ENCODE measurements around the gene MUC5AC. TPM values are rescaled to one million over a fixed set of nuclear protein-coding genes. Genes with fewer than 3 reads are reported as not detected.

The MUC5AC gene
- polyA plus RNA-seq, 4 donors: 0.01 to 0.02 TPM; not detected in 2

DNA sequence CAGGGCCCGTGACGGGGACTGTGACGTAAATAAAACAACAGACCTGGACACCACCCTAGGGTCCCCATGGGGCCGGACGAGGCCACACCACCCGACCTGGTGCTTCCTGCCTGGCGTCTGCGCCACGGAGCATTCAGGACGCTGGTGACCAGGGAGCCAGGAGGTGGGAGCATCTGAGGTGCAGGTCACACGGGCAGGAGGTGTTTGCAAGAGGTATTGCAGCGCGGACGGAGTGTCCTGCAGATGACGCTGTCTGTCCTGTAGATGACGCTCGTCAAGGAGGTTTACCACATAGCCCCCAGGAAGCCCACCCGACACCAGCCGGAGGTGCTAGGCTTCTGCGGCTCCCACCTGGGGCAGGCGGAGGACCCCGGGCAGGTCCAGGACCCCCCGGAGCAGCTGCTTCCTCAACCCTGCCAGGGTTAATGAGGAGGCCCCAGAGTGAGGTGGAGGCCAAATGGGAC, 64.1 kb downstream of the MUC5AC start:
- no peak for DNase-seq (ENCODE audit: low read depth in 4 of 4, low spot score in 2 of 4)

DNA sequence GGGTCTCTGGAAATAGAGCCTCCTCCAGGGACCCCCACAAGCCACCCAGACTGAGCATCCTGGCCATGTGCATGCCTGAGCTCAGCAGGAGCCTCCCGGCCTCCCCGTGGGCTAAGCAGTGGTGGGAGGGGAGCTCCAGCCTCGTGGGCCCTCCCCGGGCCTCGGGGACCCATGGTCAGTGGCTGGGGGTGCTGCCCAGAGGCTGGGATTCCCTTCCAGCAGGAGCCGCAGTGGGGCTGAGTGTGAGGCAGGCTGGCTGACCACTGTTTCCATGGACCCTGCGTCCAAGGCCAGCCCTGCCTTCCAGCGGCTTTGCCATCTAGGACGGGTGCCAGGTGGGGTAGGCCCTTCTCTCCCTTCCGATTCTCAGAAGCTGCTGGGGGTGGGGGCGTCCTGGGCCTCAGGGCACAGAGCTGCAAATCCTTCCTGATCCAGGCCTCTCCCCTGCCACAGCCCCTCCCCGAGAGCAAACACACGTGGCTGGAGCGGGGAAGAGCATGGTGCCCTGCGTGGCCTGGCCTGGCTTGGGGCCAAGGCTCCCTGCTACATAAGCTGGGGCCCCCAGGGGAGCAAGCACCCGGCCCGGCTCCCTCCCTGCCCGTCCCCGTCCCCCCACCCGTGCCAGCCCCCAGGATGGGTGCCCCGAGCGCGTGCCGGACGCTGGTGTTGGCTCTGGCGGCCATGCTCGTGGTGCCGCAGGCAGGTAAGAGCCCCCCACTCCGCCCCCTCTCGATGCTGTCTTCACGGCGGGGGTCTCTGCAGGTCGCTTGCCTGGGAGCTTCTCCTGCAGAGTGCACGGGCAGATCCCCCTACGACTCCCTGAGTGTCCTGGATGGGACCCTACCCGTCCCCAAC, 65.0 kb downstream of the MUC5AC start, which contains the start of gene MUC5B:
TSS of gene MUC5B (plus strand) at position 576 of the 855 bp plus-strand sequence. CDS start at position 634, 58 bp downstream.
- no peak for DNase-seq (ENCODE audit: low read depth in 4 of 4, low spot score in 2 of 4)

DNA sequence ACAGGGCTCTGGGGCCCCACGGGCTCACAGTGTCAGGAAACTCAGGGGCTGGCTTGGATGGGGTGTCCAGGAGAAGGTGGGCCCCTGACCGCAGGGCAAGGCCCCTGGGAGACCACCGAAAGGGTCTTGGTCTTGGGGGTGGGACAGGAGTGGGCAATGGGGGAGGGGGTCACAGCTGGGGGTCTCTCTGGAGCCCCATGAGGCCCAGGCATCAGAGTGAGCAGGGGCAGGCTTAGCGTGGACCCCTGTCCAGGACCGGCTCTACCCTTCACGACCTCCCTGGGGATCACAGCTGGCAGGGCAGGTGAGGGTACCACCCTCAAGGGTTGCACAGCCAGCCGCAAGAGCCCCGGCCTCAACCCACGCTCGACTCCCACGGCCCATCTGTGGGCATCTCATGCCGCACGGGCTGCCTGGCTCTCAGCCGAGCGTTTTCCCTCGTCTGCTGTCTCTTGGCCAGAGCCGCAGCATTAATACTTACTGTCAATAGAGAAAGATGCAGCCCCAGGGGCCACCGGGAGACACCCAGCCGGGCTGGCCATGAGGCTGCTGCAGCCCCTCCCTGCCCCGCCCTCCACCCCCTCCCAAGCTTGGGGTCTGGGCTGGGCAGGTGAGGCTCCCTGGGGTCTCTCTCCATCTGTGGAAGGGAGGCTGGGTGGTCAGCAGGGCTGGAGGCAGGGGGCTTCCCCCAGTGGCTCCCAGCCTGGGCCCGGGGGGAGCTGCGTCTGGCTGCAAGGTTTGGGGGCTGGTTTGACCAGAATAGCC, 65.8 kb downstream of the MUC5AC start:
- no peak for DNase-seq (ENCODE audit: low read depth in 4 of 4, low spot score in 2 of 4)

DNA sequence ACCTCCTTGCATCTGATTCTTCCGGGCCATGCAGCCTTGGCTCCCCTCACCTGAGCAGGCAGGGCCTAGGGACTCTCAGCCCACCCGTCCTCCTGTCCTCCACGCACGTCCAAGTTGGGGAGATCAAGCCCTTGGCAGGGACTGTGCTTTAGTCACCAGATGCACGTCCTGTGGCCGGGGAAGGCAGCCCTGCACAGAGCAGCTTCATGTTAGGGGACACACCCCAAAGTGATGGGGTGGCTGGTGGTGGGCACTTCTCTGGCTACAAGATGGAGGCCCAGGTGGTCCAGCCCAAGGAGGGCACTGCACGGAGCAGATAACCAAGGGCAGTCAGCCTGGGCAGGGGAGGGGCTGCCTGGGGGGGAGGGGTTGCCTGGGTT, 66.3 kb downstream of the MUC5AC start:
- no peak for DNase-seq (ENCODE audit: low read depth in 4 of 4, low spot score in 2 of 4)

DNA sequence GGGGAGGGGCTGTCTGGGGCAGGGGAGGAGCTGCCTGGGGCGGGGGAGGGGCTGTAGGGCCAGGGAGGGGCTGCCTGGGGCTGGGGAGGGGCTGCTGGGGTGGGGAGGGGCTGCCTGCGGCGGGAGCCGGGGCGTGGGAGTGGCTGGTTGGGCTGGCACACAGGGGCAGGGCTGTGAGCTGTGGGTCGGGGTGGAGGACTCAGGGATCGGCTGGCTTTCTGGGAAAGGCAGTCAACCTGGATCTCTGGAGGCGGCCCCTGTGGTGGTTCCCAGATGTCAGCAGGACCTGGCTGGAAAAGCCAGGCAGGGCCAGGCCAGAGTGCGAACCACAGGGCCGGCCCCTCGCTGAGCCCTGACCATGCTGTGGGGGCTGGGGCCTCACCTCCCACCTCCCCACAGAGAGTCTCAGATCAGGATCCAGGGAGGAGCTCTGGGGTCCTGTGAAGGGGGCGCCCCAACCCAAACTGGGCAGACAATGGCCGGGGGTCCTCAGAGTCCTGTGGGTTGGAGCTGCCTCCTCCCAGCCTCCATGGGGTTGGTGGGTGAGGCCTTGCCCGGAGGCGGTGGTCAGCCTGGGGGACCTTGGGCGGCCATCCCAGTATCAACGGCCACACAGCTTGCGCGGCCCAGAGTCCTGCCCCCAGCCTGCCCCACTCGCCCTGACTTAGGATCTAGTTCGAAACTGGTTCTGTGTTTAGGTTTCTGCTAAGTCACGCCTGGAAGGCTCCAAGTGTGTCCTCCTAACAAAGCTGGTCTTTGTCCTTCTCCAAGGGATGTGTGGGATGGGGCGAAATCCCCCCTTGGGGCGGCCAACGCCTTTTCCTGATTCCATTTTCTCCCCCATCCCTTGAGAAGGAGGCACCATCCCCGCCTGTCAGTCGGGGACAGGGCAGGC, 67.0 kb downstream of the MUC5AC start:
- no peak for DNase-seq (ENCODE audit: low read depth in 4 of 4, low spot score in 2 of 4)

DNA sequence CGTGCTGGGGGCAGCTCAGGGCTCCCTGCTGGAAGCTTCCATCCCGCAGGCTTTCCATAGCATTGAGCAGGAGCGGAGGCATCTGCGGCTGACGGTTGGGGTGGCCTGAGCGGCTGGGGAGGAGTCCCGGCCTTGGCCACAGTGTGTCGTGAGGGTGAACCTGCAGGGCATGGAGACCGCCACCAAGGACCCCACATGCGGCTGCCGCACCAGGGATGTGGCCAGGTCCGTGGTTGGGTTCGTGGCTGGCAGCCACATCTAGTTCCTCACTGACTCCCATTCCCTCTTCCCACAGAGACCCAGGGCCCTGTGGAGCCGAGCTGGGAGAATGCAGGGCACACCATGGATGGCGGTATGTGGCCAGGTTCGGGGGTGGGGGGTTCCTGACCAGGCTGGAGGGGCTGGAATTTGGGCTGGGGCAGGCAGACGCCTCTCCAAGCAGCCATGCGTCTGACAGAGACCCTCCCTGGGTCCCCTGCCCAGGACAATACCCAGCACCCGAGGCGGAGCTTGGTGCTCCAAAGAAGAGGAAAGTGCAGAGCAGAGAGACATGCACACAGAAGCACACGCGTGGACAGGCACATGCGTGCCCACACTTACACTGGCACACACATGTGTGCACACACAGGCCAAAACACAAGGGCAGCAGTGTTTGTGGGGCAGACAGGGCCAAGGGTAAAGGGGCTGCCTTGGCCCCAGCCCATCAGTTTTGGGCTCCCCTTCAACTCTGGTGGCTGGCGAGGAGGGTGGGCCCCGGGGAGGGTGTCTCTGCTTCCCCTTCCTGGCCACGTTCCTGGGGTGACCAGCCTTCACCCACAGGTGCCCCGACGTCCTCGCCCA, 67.9 kb downstream of the MUC5AC start:
- no peak for DNase-seq (ENCODE audit: low read depth in 4 of 4, low spot score in 2 of 4)

DNA sequence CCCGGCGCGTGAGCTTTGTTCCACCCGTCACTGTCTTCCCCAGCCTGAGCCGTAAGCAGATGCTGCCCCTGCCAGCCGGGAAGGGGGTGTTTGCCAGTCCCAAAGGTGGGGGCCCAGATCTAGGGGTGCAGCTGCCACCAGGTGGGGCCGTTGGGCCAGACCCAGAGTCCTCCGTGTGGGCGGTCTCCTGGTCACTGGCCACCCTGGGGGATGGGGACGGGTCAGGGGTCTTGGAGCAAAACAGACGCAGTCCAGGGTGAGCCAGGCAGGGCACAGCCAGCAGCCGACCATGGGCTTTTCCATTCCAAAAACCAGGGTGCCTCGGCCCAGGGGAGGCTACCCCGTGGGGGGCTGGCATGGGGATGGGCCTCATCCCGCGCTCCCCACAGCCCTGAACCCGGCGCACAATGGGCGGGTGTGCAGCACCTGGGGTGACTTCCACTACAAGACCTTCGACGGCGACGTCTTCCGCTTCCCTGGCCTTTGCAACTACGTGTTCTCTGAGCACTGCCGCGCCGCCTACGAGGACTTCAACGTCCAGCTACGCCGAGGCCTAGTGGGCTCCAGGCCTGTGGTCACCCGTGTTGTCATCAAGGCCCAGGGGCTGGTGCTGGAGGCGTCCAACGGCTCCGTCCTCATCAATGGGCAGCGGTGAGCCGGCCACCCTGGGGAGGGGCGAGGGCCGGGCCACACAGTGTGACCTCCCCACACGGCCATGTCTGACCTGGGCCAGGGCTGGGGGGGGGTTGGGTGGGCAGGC, 68.7 kb downstream of the MUC5AC start:
- no peak for DNase-seq (ENCODE audit: low read depth in 4 of 4, low spot score in 2 of 4)

DNA sequence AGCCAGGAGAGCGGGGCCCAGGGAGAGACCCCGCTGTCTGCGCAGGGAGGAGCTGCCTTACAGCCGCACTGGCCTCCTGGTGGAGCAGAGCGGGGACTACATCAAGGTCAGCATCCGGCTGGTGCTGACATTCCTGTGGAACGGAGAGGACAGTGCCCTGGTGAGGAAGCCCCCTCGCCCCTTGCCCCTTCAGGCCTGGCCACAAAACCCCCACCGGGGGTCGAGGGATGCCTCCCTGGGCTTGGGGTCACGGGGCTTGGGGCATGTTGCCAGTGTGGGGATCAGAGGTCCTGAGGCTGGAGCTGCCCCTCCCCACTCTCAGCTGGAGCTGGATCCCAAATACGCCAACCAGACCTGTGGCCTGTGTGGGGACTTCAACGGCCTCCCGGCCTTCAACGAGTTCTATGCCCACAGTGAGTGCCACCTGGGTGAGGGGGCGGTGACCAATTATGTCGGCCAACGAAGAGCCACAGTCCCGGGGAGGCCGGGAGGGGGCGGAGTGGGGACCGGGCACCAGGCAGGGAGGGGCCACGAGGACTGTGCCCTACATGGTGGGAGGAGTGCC, 69.3 kb downstream of the MUC5AC start:
- no peak for DNase-seq (ENCODE audit: low read depth in 4 of 4, low spot score in 2 of 4)

DNA sequence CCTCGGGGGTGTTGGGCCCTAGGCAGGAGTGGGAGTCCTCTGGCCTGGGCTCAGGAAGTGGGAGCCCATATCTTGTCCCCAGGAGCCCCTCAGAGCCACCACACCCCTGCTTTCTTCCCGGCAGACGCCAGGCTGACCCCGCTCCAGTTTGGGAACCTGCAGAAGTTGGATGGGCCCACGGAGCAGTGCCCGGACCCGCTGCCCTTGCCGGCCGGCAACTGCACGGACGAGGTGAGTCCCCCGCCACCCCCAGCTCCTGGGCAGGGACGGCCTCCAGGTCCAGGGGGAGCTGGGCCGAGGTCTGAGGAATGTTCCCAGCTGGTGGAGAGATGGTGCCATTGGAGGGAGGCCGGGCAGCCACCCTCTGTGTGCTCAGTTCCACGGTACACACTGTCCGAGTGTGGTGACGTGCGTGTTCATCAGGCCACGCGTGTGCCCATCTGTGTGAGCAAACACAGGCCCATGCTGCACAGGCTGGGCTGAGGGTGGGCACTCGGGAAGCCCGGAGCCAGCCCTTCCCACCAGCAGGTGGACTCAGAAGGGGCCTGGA, 69.9 kb downstream of the MUC5AC start:
- DNase-seq (ENCODE audit: low read depth in 4 of 4, low spot score in 2 of 4): no peak

DNA sequence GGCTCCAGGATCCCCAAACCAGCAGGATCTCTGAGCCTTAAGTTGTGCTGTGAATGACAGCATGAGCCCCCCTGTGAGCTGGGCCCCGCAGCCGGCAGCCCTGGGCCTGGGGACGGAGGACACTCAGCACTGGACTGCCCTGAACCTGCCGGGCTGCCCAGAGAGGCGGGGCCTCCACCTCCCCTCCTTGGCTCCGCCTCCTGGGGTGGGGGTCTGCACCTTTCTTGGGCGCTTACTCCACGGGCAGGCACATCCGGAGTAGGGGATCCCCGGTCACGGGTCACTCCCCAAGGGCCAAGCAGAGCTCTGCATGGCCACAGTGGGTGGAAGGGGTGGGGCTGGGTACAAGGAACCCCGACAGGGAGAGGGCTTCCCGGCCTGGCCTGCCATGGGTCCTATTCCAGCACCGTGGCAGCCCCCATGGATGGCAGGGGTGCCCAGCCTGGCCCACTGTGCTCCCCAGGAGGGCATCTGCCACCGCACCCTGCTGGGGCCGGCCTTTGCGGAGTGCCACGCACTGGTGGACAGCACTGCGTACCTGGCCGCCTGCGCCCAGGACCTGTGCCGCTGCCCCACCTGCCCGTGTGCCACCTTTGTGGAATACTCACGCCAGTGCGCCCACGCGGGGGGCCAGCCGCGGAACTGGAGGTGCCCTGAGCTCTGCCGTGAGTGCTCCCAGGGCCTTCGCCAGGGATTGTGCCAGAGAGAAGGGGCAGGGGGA, 70.5 kb downstream of the MUC5AC start:
- DNase-seq (ENCODE audit: low read depth in 4 of 4, low spot score in 2 of 4): no peak

DNA sequence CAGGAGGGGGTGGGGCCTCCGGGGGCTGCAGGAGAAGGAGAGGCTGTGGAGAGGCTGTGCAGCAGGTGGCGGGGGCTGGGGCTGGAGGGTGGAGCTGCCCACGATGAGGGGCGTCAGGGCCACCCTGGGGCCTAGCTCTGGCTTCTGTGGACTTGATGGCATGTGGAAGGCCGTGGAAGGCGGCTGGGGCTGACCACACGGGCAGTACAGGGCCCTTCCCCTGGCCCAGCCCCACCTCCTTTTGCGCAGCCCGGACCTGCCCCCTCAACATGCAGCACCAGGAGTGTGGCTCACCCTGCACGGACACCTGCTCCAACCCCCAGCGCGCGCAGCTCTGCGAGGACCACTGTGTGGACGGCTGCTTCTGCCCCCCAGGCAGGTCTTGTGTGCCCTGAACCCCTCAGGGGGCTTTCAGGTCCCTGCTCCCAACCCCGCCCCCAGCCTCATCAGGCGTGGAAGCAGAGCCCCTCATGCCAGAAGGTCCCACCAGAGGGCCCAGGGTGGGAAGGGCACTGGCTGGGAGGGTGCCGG, 71.2 kb downstream of the MUC5AC start:
- no peak for DNase-seq (ENCODE audit: low read depth in 4 of 4, low spot score in 2 of 4)

DNA sequence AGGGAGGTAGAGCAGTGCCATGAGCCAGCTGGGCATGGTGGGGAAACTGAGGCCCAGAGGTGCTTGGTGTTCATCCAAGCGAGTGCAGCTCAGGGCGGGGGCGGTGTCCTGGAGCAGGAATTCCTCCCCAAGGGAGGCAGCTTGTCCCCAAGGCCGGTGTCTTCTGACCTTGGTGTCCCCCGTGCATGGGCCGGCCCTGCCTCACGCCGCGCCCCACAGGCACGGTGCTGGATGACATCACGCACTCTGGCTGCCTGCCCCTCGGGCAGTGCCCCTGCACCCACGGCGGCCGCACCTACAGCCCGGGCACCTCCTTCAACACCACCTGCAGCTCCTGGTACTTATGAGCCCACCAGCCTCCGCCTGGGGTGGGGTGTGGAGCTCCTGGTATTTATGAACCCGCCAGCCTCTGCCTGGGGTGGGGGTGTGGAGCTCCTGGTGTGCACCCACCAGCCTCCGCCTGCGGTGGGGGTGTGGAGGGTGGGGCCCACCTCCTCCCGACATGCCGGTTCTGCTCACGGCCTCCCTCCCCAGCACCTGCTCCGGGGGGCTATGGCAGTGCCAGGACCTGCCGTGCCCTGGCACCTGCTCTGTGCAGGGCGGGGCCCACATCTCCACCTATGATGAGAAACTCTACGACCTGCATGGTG, 71.8 kb downstream of the MUC5AC start:
- DNase-seq (ENCODE audit: low read depth in 4 of 4, low spot score in 2 of 4): no peak

DNA sequence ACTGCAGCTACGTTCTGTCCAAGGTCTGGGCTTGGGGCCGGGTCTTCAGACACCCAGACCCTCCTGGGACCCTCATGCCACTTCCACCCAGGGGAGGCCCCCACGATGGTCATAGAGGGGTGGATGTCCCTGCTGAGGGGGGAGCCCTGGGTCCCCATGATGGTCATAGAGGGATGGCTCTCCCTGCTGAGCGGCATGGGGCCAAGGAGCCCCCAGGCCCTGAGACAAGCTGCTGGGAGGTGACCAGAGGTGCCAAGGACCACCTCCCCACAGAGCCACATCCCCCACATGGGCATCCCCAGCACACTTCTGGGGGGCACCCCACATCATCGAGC, 72.3 kb downstream of the MUC5AC start:
- no peak for DNase-seq (ENCODE audit: low read depth in 4 of 4, low spot score in 2 of 4)

DNA sequence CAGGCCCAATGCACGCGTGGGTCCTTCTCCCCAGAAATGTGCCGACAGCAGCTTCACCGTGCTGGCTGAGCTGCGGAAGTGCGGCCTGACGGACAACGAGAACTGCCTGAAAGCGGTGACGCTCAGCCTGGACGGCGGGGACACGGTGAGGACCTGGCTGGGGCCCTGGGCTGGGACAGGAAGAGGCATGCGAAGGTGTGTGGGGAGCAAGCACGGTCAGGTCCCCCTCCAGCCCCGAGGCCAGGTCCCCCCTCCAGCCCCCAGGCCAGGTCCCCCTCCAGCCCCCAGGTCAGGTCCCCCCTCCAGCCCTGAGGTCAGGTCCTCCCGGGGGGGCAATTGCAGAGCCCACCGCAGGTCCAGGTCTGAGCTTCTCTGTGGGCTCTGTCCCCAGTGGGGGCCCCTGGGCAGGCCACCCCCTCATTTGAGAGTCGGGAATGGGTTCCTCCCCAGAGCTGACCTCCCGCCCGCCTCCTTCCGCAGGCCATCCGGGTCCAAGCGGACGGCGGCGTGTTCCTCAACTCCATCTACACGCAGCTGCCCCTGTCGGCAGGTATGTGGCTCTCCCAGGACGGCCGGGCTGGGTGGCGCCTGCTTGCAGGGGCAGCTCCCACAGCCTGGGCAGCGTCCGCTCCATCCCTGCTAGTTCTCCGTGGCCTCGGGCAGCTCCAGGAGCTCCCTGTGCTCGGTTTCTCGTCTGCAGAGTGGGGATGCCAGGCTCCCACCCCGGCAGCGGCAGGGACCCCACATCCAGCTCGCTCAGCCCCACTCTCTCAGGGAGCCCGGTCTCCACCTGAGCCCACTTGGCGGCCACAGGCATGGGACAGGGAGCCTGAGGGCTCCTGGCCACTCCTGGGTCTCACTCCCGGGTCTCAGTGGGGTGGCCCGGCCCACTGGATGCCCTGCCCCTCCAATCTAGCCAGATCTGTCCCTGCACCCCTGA, 73.0 kb downstream of the MUC5AC start:
- DNase-seq (ENCODE audit: low read depth in 4 of 4, low spot score in 2 of 4): no peak

DNA sequence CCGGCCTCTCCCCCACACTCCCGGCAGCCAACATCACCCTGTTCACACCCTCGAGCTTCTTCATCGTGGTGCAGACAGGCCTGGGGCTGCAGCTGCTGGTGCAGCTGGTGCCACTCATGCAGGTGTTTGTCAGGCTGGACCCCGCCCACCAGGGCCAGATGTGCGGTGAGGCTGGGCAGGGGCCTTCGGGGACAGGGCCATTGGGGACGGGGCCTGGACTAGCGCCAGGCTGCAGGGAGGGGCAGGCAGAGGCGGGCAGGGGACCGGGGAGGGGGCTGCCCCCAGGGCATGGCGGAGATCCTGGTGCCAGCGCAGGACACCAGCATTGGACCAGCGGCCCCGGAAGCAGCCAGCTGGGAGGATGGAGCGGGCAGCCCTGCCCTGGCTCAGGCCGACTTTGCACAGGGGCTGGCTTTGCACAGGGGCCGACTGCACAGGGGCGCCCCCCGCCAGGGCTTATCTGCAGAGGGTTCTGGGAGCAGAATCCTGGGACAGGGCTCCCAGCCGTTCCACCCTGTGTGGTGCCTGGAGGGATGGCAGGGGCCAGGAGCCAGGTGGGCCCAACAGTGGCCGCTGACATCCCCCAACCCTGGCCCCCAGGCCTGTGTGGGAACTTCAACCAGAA, 73.8 kb downstream of the MUC5AC start:
- no peak for DNase-seq (ENCODE audit: low read depth in 4 of 4, low spot score in 2 of 4)
